HepG2 (cell line): Measurements from ENCODE around the gene H3-3A.

ENCODE experiments used
- MIER3 ChIP-seq: IDR thresholded peaks from 2 replicates; pipeline ENCODE4 v1.6.1; 2016; ENCODE audit warnings: missing compliant biosample characterization, borderline replicate concordance
- PHF8 ChIP-seq: sonication (generic); formaldehyde crosslinking; IDR thresholded peaks from 2 replicates; pipeline ENCODE4 v1.5.0; 2020; ENCODE audit warnings: missing genetic modification reagents
- TF ChIP-seq, protein P1 (sequence below): sonication (generic); formaldehyde crosslinking; IDR thresholded peaks from 2 replicates; pipeline ENCODE4 v1.8.1; 2023; ENCODE audit warnings: mild to moderate bottlenecking, missing genetic modification reagents, borderline replicate concordance

DNA sequence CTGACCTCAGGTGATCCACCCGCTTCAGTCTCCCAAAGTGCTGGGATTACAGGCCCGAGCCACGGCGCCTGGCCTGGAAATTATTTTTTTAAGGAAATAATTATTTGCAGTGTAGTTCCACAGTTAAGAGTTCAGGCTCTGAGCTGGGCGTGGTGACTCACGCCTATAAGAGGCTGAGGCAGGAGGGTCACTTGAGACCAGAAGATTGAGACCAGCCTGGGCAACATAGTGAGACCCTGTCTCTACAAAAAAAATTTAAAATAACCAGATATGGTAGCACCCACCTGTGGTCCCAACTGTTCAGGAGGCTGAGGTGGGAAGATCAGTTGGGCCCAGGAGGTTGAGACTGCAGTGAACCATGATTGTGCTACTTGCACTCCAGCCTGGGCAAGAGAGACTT lies 13.9 kb downstream of the H3-3A start:
- TF ChIP-seq MIER3 (CRISPR knock-in tag) = no peak
- TF ChIP-seq PHF8 (CRISPR knock-in tag) = no peak
- TF ChIP-seq, protein P1, sequence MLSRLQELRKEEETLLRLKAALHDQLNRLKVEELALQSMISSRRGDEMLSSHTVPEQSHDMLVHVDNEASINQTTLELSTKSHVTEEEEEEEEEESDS (CRISPR knock-in tag) = no peak
